Astrocyte of the spinal cord (primary cell): ENCODE results near the gene PACS1.

Source experiments
- DNase-seq: peaks from one replicate; pipeline ENCODE4 v3.0.0; 2011; ENCODE audit warnings: low read depth, low spot score
- H3K4me3 ChIP-seq: 2 replicates; pipeline ENCODE4 v1.5.1; 2011; ENCODE audit warnings: low read depth, mild to moderate bottlenecking, low read length, moderate library complexity
- CTCF ChIP-seq: IDR thresholded peaks from 2 replicates; pipeline ENCODE4 v1.5.1; 2012; ENCODE audit warnings: low read depth, mild to moderate bottlenecking, low read length, inconsistent platforms
- in situ Hi-C: cut with HindIII; loops from 2 replicates; pipeline ENCODE4 v1.10.0; 2017; ENCODE audit warnings: low sequenced_read_pairs

Gene PACS1

GRCh38 chr11:66146940-66147339 is 76.9 kb downstream of the PACS1 start:
- no peak overlapping the region for H3K4me3 ChIP-seq
- in situ Hi-C loops = no loop called here
- DNase-seq = no peak
- TF ChIP-seq CTCF = no peak

GRCh38 chr11:66150140-66150539 is 80.1 kb downstream of the PACS1 start:
- H3K4me3 ChIP-seq = no peak overlapping the region
- in situ Hi-C loops = no loop called here
- TF ChIP-seq CTCF = no peak
- DNase-seq = no peak

- in situ Hi-C loops = no loop called here
- TF ChIP-seq CTCF = no peak
- no peak overlapping the region for H3K4me3 ChIP-seq
- DNase-seq = no peak
Measured at GRCh38 chr11:66150725-66151124, 80.7 kb downstream of the PACS1 start.

- in situ Hi-C loops = no loop called here
- TF ChIP-seq CTCF = no peak
- no peak overlapping the region for H3K4me3 ChIP-seq
- DNase-seq = no peak
Measured at GRCh38 chr11:66151273-66151672, 81.2 kb downstream of the PACS1 start.

- in situ Hi-C loops = no loop called here
- no peak for DNase-seq
- TF ChIP-seq CTCF = no peak
- H3K4me3 ChIP-seq = no peak overlapping the region
Measured at GRCh38 chr11:66154109-66154508, 84.0 kb downstream of the PACS1 start.

GRCh38 chr11:66155387-66156073 is 85.5 kb downstream of the PACS1 start:
- no peak for DNase-seq
- H3K4me3 ChIP-seq = no peak overlapping the region
- in situ Hi-C loops = no loop called here
- TF ChIP-seq CTCF = no peak
